Uterus (tissue), 4 donors: ENCODE data around the gene MPPED1. TPM values are rescaled to one million over a fixed set of nuclear protein-coding genes. Genes with fewer than 3 reads are reported as not detected.

Source experiments
- DNase-seq, 2 donors: peaks; one replicate each; pipeline ENCODE4 v3.0.0-alpha.2; 2019 to 2020
- H3K27ac ChIP-seq, 2 donors: fragments of 200-600 bp; sonication (generic); 1 replicate in 1 of 2; 2 replicates in 1 of 2; pipeline ENCODE4 v1.5.1; 2016 to 2018
- H3K27me3 ChIP-seq, 2 donors: fragments of 200-600 bp; sonication (generic); one replicate each; pipeline ENCODE4 v1.5.1; 2018 to 2019; ENCODE audit warnings: control low read depth in 1 of 2
- H3K36me3 ChIP-seq, 2 donors: fragments of 200-600 bp; sonication (generic); one replicate each; pipeline ENCODE4 v1.5.1; 2019; ENCODE audit warnings: control low read depth in 1 of 2
- H3K4me1 ChIP-seq, 2 donors: fragments of 200-600 bp; sonication (generic); one replicate each; pipeline ENCODE4 v1.5.1; 2018 to 2019; ENCODE audit warnings: control low read depth in 1 of 2
- H3K4me3 ChIP-seq, 2 donors: fragments of 200-600 bp; sonication (generic); 1 replicate in 1 of 2; 2 replicates in 1 of 2; pipeline ENCODE4 v1.5.1; 2018 to 2019; ENCODE audit warnings: mild to moderate bottlenecking in 1 of 2
- H3K9me3 ChIP-seq, 2 donors: fragments of 200-600 bp; sonication (generic); one replicate each; pipeline ENCODE4 v1.5.1; 2019; ENCODE audit warnings: control low read depth in 1 of 2
- POLR2A ChIP-seq, 2 donors: fragments of 450-650 bp; IDR thresholded peaks; one replicate each; pipeline ENCODE4 v1.6.1; 2016; ENCODE audit warnings: antibody characterized with exemption in 2 of 2, mild to moderate bottlenecking in 1 of 2, moderate library complexity in 1 of 2
- intact Hi-C: fragments of 100-400 bp; cut with DNase I; formaldehyde crosslinking; loops from one replicate; pipeline ENCODE4 v1.15.1; 2023; ENCODE audit warnings: low total_unique reads
- total RNA-seq, 4 donors: library from RNA; depleted of rRNA in 3 of 4; stranded (reverse); fragments of >200 nt in 3 of 4; gene quantifications; one replicate each; pipeline versions ENCODE4 v1.1.0 to v1.2.4, GENCODE V29; 2014 to 2023
- TF ChIP-seq, protein P1 (sequence below), 4 experiments: fragments of 200-600 bp in 2 of 4; fragments of 450-650 bp in 2 of 4; sonication (generic) in 2 of 4; IDR thresholded peaks; one replicate each; pipeline ENCODE4 v1.5.1; 2016 to 2019; ENCODE audit warnings: antibody characterized with exemption in 4 of 4, mild to moderate bottlenecking in 2 of 4, moderate library complexity in 1 of 4
- donor health status: DM: yes; HTN: yes; CAD: no.

Gene MPPED1
- total RNA-seq, 4 donors from 2014 or later = 0.67 to 8.4 TPM; not detected in 2

DNA sequence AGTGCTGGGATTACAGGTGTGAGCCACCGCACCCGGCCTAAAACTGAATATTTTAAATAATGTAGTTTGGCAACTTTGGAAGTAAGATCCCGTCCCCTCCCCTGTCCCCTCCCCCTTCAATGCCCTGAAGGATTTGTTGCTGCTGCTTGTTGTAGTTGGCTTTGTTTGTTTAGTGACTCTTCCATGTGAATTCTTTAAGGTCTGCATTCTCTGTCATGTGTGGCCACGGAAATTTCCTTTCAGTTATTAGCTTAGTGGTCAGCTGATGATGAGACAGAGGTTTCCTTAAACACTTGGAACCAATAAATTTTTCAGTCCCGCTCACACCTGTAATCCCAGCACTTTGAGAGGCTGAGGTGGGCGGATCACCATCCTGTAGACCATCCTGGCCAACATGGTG, 109.9 kb downstream of the MPPED1 start:
- intact Hi-C loops = no loop called here
- Histone ChIP-seq H3K9me3 (no peaks in the 10 kb centered on the region), H3K4me3 (no peak overlapping the region), H3K36me3 (no peaks in the 10 kb centered on the region), H3K27me3 (no peaks in the 10 kb centered on the region), H3K4me1 (no peaks in the 10 kb centered on the region), H3K27ac (no peak overlapping the region)
- no peak for TF ChIP-seq POLR2A (IDR thresholded peaks at IDR 0.05)
- TF ChIP-seq, protein P1, sequence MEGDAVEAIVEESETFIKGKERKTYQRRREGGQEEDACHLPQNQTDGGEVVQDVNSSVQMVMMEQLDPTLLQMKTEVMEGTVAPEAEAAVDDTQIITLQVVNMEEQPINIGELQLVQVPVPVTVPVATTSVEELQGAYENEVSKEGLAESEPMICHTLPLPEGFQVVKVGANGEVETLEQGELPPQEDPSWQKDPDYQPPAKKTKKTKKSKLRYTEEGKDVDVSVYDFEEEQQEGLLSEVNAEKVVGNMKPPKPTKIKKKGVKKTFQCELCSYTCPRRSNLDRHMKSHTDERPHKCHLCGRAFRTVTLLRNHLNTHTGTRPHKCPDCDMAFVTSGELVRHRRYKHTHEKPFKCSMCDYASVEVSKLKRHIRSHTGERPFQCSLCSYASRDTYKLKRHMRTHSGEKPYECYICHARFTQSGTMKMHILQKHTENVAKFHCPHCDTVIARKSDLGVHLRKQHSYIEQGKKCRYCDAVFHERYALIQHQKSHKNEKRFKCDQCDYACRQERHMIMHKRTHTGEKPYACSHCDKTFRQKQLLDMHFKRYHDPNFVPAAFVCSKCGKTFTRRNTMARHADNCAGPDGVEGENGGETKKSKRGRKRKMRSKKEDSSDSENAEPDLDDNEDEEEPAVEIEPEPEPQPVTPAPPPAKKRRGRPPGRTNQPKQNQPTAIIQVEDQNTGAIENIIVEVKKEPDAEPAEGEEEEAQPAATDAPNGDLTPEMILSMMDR (IDR thresholded peaks at IDR 0.05) = no peak
- no peak for DNase-seq

GRCh38 chr22:43526117-43526655, 114.4 kb downstream of the MPPED1 start:
- Histone ChIP-seq H3K27me3 (no peaks in the 10 kb centered on the region), H3K4me3 (no peak overlapping the region), H3K36me3 (no peaks in the 10 kb centered on the region), H3K27ac (no peak overlapping the region), H3K9me3 (no peaks in the 10 kb centered on the region), H3K4me1 (no peaks in the 10 kb centered on the region)
- TF ChIP-seq POLR2A (IDR thresholded peaks at IDR 0.05) = no peak
- TF ChIP-seq, protein P1 (IDR thresholded peaks at IDR 0.05) = no peak
- intact Hi-C loops = no loop called here
- no peak for DNase-seq

GRCh38 chr22:43526946-43527345, 115.1 kb downstream of the MPPED1 start:
- TF ChIP-seq POLR2A (IDR thresholded peaks at IDR 0.05) = no peak
- TF ChIP-seq, protein P1 (IDR thresholded peaks at IDR 0.05) = no peak
- H3K4me3 ChIP-seq = no peak overlapping the region
- H3K27ac ChIP-seq = no peak overlapping the region
- no peaks in the 10 kb centered on the region for H3K27me3 ChIP-seq
- intact Hi-C loops = no loop called here
- H3K4me1 ChIP-seq = no peaks in the 10 kb centered on the region
- H3K9me3 ChIP-seq = no peaks in the 10 kb centered on the region
- DNase-seq = no peak
- H3K36me3 ChIP-seq = no peaks in the 10 kb centered on the region

GRCh38 chr22:43528601-43529360, 117.0 kb downstream of the MPPED1 start:
- H3K4me3 ChIP-seq = no peak overlapping the region
- intact Hi-C loops = no loop called here
- no peaks in the 10 kb centered on the region for H3K27me3 ChIP-seq
- no peak for TF ChIP-seq POLR2A (IDR thresholded peaks at IDR 0.05)
- TF ChIP-seq, protein P1 (IDR thresholded peaks at IDR 0.05) = no peak
- no peaks in the 10 kb centered on the region for H3K9me3 ChIP-seq
- H3K36me3 ChIP-seq = no peaks in the 10 kb centered on the region
- no peak for DNase-seq
- no peaks in the 10 kb centered on the region for H3K4me1 ChIP-seq
- H3K27ac ChIP-seq = no peak overlapping the region

DNA sequence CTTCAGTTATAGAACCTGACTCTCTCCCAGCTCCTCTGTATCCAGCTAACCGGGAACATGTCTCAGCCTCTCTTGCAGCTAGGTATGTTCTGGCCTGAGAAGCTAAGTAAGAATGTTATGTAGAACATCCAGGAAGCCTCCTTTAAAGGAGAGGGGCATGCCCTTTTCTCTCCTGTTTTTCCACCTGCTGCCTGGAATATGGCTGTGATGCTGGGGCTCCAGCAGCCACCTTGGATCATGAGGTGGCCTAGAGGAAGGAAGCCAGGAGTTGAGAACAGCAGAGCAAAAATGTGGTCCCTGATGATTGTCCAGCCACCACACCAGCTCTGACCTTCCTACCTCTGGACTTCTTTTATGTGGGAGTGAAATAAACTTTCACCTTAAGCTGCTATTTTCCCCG, 117.6 kb downstream of the MPPED1 start:
- Histone ChIP-seq H3K27ac (no peak overlapping the region), H3K4me1 (no peaks in the 10 kb centered on the region), H3K9me3 (no peaks in the 10 kb centered on the region), H3K4me3 (no peak overlapping the region), H3K36me3 (no peaks in the 10 kb centered on the region), H3K27me3 (no peaks in the 10 kb centered on the region)
- DNase-seq = no peak
- intact Hi-C loops = no loop called here
- TF ChIP-seq POLR2A (IDR thresholded peaks at IDR 0.05) = no peak
- TF ChIP-seq, protein P1 (IDR thresholded peaks at IDR 0.05) = no peak
